Stimulated activated naive CD8-positive, alpha-beta T cell treated with anti-CD3 and anti-CD28 coated beads, Interleukin-15, Interleukin-2, amounts not matched to agents 100 ng/mL and 50 ng/mL, for 24 hours (primary cell): ENCODE measurements around the gene IRF2.

ENCODE experiments used
- H3K27ac Mint-ChIP-seq: one replicate; pipeline ENCODE4 v1.8.0; 2021; ENCODE audit warnings: mild to moderate bottlenecking, mixed read lengths
- H3K27me3 Mint-ChIP-seq: one replicate; pipeline ENCODE4 v1.8.0; 2021; ENCODE audit warnings: mixed read lengths
- H3K36me3 Mint-ChIP-seq: one replicate; pipeline ENCODE4 v1.8.0; 2021; ENCODE audit warnings: low read depth, mixed read lengths
- H3K4me1 Mint-ChIP-seq: one replicate; pipeline ENCODE4 v1.8.0; 2021; ENCODE audit warnings: low read depth, mixed read lengths
- H3K4me3 Mint-ChIP-seq: one replicate; pipeline ENCODE4 v1.8.0; 2021; ENCODE audit warnings: mild to moderate bottlenecking, mixed read lengths
- H3K9me3 Mint-ChIP-seq: one replicate; pipeline ENCODE4 v1.8.0; 2021; ENCODE audit warnings: mixed read lengths

IRF2 gene

GRCh38 chr4:184434021-184434420 lies 40.3 kb downstream of the IRF2 start:
- Mint-ChIP-seq H3K36me3 (peaks cover 19% of the 10 kb centered on the region), H3K4me1 (peaks cover 64% of the 10 kb centered on the region), H3K27me3 (no peaks in the 10 kb centered on the region), H3K27ac (no peak overlapping the region), H3K4me3 (no peak overlapping the region), H3K9me3 (no peaks in the 10 kb centered on the region)

- Mint-ChIP-seq H3K36me3 (peaks cover 14% of the 10 kb centered on the region), H3K4me3 (no peak overlapping the region), H3K9me3 (no peaks in the 10 kb centered on the region), H3K4me1 (peaks cover 58% of the 10 kb centered on the region), H3K27ac (no peak overlapping the region), H3K27me3 (no peaks in the 10 kb centered on the region)
Observed at GRCh38 chr4:184433258-184433892, 41.0 kb downstream of the IRF2 start.

GRCh38 chr4:184432127-184432922 lies 42.0 kb downstream of the IRF2 start:
- Mint-ChIP-seq H3K4me1 (peaks cover 56% of the 10 kb centered on the region), H3K27ac (no peak overlapping the region), H3K4me3 (no peak overlapping the region), H3K9me3 (no peaks in the 10 kb centered on the region), H3K36me3 (peaks cover 16% of the 10 kb centered on the region), H3K27me3 (no peaks in the 10 kb centered on the region)

GRCh38 chr4:184430163-184430562 lies 44.2 kb downstream of the IRF2 start:
- H3K4me1 Mint-ChIP-seq, result peaks cover 51% of the 10 kb centered on the region
- H3K27ac Mint-ChIP-seq, result peak overlapping the region; percentile 49
- peaks cover 36% of the 10 kb centered on the region for H3K36me3 Mint-ChIP-seq
- no peaks in the 10 kb centered on the region for H3K9me3 Mint-ChIP-seq
- H3K27me3 Mint-ChIP-seq, result no peaks in the 10 kb centered on the region
- no peak overlapping the region for H3K4me3 Mint-ChIP-seq

- Mint-ChIP-seq H3K9me3 (no peaks in the 10 kb centered on the region), H3K4me3 (no peak overlapping the region), H3K27me3 (no peaks in the 10 kb centered on the region), H3K4me1 (peaks cover 56% of the 10 kb centered on the region), H3K36me3 (peaks cover 47% of the 10 kb centered on the region), H3K27ac (peak overlapping the region; percentile 47)
Observed at GRCh38 chr4:184428787-184429186, 45.6 kb downstream of the IRF2 start.

- no peak overlapping the region for H3K4me3 Mint-ChIP-seq
- peaks cover 57% of the 10 kb centered on the region for H3K4me1 Mint-ChIP-seq
- H3K27ac Mint-ChIP-seq, result peak overlapping the region; percentile 69
- H3K36me3 Mint-ChIP-seq, result peaks cover 52% of the 10 kb centered on the region
- H3K27me3 Mint-ChIP-seq, result no peaks in the 10 kb centered on the region
- peaks cover 4% of the 10 kb centered on the region for H3K9me3 Mint-ChIP-seq
Observed at GRCh38 chr4:184427687-184428086, 46.7 kb downstream of the IRF2 start.

GRCh38 chr4:184427093-184427492 lies 47.3 kb downstream of the IRF2 start:
- Mint-ChIP-seq H3K27me3 (no peaks in the 10 kb centered on the region), H3K27ac (peak overlapping the region; percentile 14), H3K36me3 (peaks cover 57% of the 10 kb centered on the region), H3K4me1 (peaks cover 55% of the 10 kb centered on the region), H3K9me3 (peaks cover 8% of the 10 kb centered on the region), H3K4me3 (no peak overlapping the region)

- peaks cover 60% of the 10 kb centered on the region for H3K36me3 Mint-ChIP-seq
- H3K27ac Mint-ChIP-seq, result peak overlapping the region; percentile 18
- H3K27me3 Mint-ChIP-seq, result no peaks in the 10 kb centered on the region
- peaks cover 60% of the 10 kb centered on the region for H3K4me1 Mint-ChIP-seq
- peaks cover 8% of the 10 kb centered on the region for H3K9me3 Mint-ChIP-seq
- no peak overlapping the region for H3K4me3 Mint-ChIP-seq
Observed at GRCh38 chr4:184424993-184425758, 49.2 kb downstream of the IRF2 start.

- peaks cover 64% of the 10 kb centered on the region for H3K4me1 Mint-ChIP-seq
- H3K27ac Mint-ChIP-seq, result peak overlapping the region; percentile 23
- H3K4me3 Mint-ChIP-seq, result no peak overlapping the region
- no peaks in the 10 kb centered on the region for H3K27me3 Mint-ChIP-seq
- H3K9me3 Mint-ChIP-seq, result peaks cover 8% of the 10 kb centered on the region
- H3K36me3 Mint-ChIP-seq, result peaks cover 58% of the 10 kb centered on the region
Observed at GRCh38 chr4:184424279-184424678, 50.1 kb downstream of the IRF2 start.

- peaks cover 74% of the 10 kb centered on the region for H3K4me1 Mint-ChIP-seq
- H3K27ac Mint-ChIP-seq, result peak overlapping the region; percentile 43
- H3K9me3 Mint-ChIP-seq, result peaks cover 8% of the 10 kb centered on the region
- H3K36me3 Mint-ChIP-seq, result peaks cover 65% of the 10 kb centered on the region
- H3K4me3 Mint-ChIP-seq, result no peak overlapping the region
- no peaks in the 10 kb centered on the region for H3K27me3 Mint-ChIP-seq
Observed at GRCh38 chr4:184423003-184423686, 51.2 kb downstream of the IRF2 start.

- Mint-ChIP-seq H3K27ac (no peak overlapping the region), H3K36me3 (peaks cover 64% of the 10 kb centered on the region), H3K27me3 (no peaks in the 10 kb centered on the region), H3K4me3 (no peak overlapping the region), H3K4me1 (peaks cover 74% of the 10 kb centered on the region), H3K9me3 (peaks cover 8% of the 10 kb centered on the region)
Observed at GRCh38 chr4:184422378-184422777, 52.0 kb downstream of the IRF2 start.

- Mint-ChIP-seq H3K9me3 (peaks cover 8% of the 10 kb centered on the region), H3K36me3 (peaks cover 58% of the 10 kb centered on the region), H3K27ac (peak overlapping the region; percentile 84), H3K4me3 (peak overlapping the region; percentile 58), H3K4me1 (peaks cover 72% of the 10 kb centered on the region), H3K27me3 (no peaks in the 10 kb centered on the region)
Observed at GRCh38 chr4:184421533-184422155, 52.7 kb downstream of the IRF2 start.

- Mint-ChIP-seq H3K9me3 (peaks cover 8% of the 10 kb centered on the region), H3K4me1 (peaks cover 69% of the 10 kb centered on the region), H3K4me3 (peak overlapping the region; percentile 58), H3K36me3 (peaks cover 51% of the 10 kb centered on the region), H3K27me3 (no peaks in the 10 kb centered on the region), H3K27ac (peak overlapping the region; percentile 84)
Observed at GRCh38 chr4:184420881-184421416, 53.4 kb downstream of the IRF2 start.

- H3K36me3 Mint-ChIP-seq, result peaks cover 52% of the 10 kb centered on the region
- peaks cover 74% of the 10 kb centered on the region for H3K4me1 Mint-ChIP-seq
- H3K27me3 Mint-ChIP-seq, result no peaks in the 10 kb centered on the region
- H3K4me3 Mint-ChIP-seq, result peak overlapping the region; percentile 58
- peaks cover 8% of the 10 kb centered on the region for H3K9me3 Mint-ChIP-seq
- H3K27ac Mint-ChIP-seq, result peak overlapping the region; percentile 84
Observed at GRCh38 chr4:184420402-184420801, 53.9 kb downstream of the IRF2 start.
